Fibroblast of lung (primary cell): ENCODE data around the gene RDH14. TPM values are rescaled to one million over a fixed set of nuclear protein-coding genes. Genes with fewer than 3 reads are reported as not detected.

ENCODE experiments used
- DNase-seq, 2 donors: peaks; one replicate each; pipeline versions ENCODE4 v3.0.0 to v3.0.0-alpha.2; 2010; ENCODE audit warnings: low read depth in 2 of 2
- H2AFZ ChIP-seq: 2 replicates; pipeline ENCODE4 v1.5.1; 2012; ENCODE audit warnings: low read length, control low read depth, inconsistent platforms
- H3K27ac ChIP-seq: 2 replicates; pipeline ENCODE4 v1.5.1; 2011; ENCODE audit warnings: low read length, control low read depth; ENCODE audit not compliant: insufficient read depth
- H3K27me3 ChIP-seq: 2 replicates; pipeline ENCODE4 v1.5.1; 2011; ENCODE audit warnings: mild to moderate bottlenecking, low read length; ENCODE audit not compliant: control insufficient read depth, insufficient read depth
- H3K36me3 ChIP-seq: 2 replicates; pipeline ENCODE4 v1.5.1; 2011; ENCODE audit warnings: low read length; ENCODE audit not compliant: control insufficient read depth, insufficient read depth
- H3K4me1 ChIP-seq: 2 replicates; pipeline ENCODE4 v1.5.1; 2011; ENCODE audit warnings: low read length; ENCODE audit not compliant: control insufficient read depth, insufficient read depth; ENCODE audit errors: extremely low read depth
- H3K4me2 ChIP-seq: 2 replicates; pipeline ENCODE4 v1.5.1; 2011; ENCODE audit warnings: low read length, control low read depth; ENCODE audit not compliant: insufficient read depth; ENCODE audit errors: extremely low read depth
- H3K4me3 ChIP-seq, 4 experiments: fragments of 200-600 bp in 1 of 4; sonication (generic) in 1 of 4; replicated peaks in 1 of 4; 2 replicates each; pipeline ENCODE4 v1.5.1; 2011 to 2016; ENCODE audit warnings: low read length in 4 of 4, low read depth in 3 of 4, mild to moderate bottlenecking in 3 of 4, control low read depth in 2 of 4, inconsistent platforms in 1 of 4, mixed read lengths in 1 of 4; ENCODE audit not compliant: insufficient read depth in 1 of 4; ENCODE audit errors: control extremely low read depth in 1 of 4
- H3K79me2 ChIP-seq: 2 replicates; pipeline ENCODE4 v1.5.1; 2012; ENCODE audit warnings: mild to moderate bottlenecking, low read length, inconsistent platforms; ENCODE audit not compliant: control insufficient read depth, insufficient read depth
- H3K9ac ChIP-seq: 2 replicates; pipeline ENCODE4 v1.5.1; 2011; ENCODE audit warnings: mild to moderate bottlenecking, low read length, control low read depth; ENCODE audit not compliant: insufficient read depth
- H3K9me3 ChIP-seq: 2 replicates; pipeline ENCODE4 v1.5.1; 2012; ENCODE audit warnings: low read depth, low read length; ENCODE audit not compliant: control insufficient read depth, insufficient read depth
- H4K20me1 ChIP-seq: 2 replicates; pipeline ENCODE4 v1.5.1; 2011; ENCODE audit warnings: low read length; ENCODE audit not compliant: control insufficient read depth, insufficient read depth; ENCODE audit errors: extremely low read depth
- CTCF ChIP-seq, 2 donors: IDR thresholded peaks in 1 of 2; conservative IDR thresholded peaks in 1 of 2; 1 replicate in 1 of 2; 2 replicates in 1 of 2; pipeline ENCODE4 v1.5.1; 2011 to 2012; ENCODE audit warnings: low read length in 2 of 2, control low read depth in 1 of 2, inconsistent platforms in 1 of 2, low read depth in 1 of 2, mild to moderate bottlenecking in 1 of 2
- EZH2 ChIP-seq: IDR thresholded peaks from 2 replicates; pipeline ENCODE4 v1.5.1; 2012; ENCODE audit warnings: low read length, control low read depth, mild to moderate bottlenecking; ENCODE audit errors: missing control alignments
- polyA plus RNA-seq, 2 donors: library from polyadenylated mRNA; depleted of rRNA in 1 of 2; stranded (reverse) in 1 of 2; unstranded in 1 of 2; fragments of >200 nt; gene quantifications; 2 replicates each; pipeline ENCODE4 v1.2.1, GENCODE V29; 2011 to 2012; ENCODE audit warnings: missing spikeins in 1 of 2
- total RNA-seq: library from RNA; depleted of rRNA; stranded (reverse); fragments of >200 nt; gene quantifications from 2 replicates; pipeline ENCODE4 v1.2.1, GENCODE V29; 2014

Gene RDH14
- total and polyA plus RNA-seq, 2 donors (not counting 1 experiment from before 2014, with no cell fraction given), result 26.6 to 28.6 TPM

GRCh38 chr2:18604531-18604885, 44.1 kb upstream of the RDH14 start:
- Histone ChIP-seq H2AFZ (no peak overlapping the region), H3K4me3 (no peak overlapping the region), H3K36me3 (no peaks in the 10 kb centered on the region), H3K27ac (no peak overlapping the region), H4K20me1 (no peaks in the 10 kb centered on the region), H3K9me3 (no peaks in the 10 kb centered on the region), H3K79me2 (no peaks in the 10 kb centered on the region), H3K4me2 (no peak overlapping the region), H3K4me1 (peaks cover 7% of the 10 kb centered on the region), H3K9ac (no peak overlapping the region), H3K27me3 (no peaks in the 10 kb centered on the region)
- no peak for DNase-seq
- no peak for TF ChIP-seq CTCF (conservative IDR thresholded peaks at IDR 0.05 in 1 of 2, IDR thresholded peaks at IDR 0.05 in 1 of 2; ENCODE audit: low read depth in 1 of 2, low read length in 2 of 2)
- no peak for TF ChIP-seq EZH2

DNA sequence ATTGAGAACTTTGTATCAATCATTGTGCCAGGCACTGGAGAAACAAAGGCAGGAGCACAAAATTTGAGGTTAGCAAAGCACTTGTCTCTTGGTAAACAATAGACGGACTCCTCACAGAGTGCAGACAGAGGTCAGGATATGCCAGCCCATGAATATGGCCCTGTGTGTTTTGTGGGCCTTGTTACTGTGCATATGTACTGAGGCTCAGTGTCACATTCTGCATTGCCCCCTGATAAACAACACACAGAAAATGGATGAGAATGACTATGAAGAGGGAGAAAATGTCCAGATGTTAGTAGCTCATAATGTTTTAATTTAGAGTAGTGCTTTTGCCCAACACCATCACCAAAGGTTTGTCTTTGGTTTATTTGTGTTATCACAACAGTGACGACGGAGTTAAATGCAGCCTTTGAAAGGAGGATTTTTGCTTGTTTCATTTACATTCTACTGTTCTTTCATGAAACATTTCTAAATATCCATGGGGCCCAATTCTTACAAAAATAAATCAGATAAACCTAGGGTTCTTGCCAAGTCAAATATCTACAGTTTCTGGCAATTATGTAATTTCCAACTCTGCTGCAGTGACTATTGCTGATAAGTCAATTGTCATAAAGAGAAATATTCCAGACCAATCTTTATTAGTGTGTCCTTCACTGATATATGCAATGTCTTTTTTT, 43.5 kb upstream of the RDH14 start:
- no peak overlapping the region for H3K9ac ChIP-seq
- no peak overlapping the region for H2AFZ ChIP-seq
- H3K79me2 ChIP-seq, result no peaks in the 10 kb centered on the region
- H4K20me1 ChIP-seq, result no peaks in the 10 kb centered on the region
- H3K4me3 ChIP-seq, result no peak overlapping the region
- H3K4me1 ChIP-seq, result peaks cover 11% of the 10 kb centered on the region
- no peak overlapping the region for H3K4me2 ChIP-seq
- H3K27ac ChIP-seq, result no peak overlapping the region
- no peaks in the 10 kb centered on the region for H3K9me3 ChIP-seq
- DNase-seq, result peak in 1 of 2 donors; percentile 43
- TF ChIP-seq CTCF (conservative IDR thresholded peaks at IDR 0.05 in 1 of 2, IDR thresholded peaks at IDR 0.05 in 1 of 2; ENCODE audit: low read depth in 1 of 2, low read length in 2 of 2), result no peak
- TF ChIP-seq EZH2, result no peak
- no peaks in the 10 kb centered on the region for H3K36me3 ChIP-seq
- no peaks in the 10 kb centered on the region for H3K27me3 ChIP-seq

DNA sequence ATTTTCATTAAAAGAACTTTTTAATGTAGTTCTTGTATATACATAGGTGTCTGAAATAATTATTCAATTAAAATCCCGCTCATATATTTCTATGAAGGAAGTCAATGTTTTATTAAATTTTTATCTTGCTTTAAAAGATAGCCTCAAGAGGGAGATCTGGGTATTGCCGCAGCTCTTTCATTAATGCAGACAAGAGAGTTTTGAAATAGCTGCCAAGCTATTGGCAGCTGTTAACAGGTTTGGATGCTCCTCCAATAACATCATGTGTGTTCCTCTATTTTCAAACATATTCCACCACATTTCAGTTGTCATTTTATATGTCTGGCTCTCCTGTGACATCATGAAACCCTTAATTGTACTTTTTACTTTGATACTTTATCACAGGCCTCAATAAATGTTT, 41.8 kb upstream of the RDH14 start:
- Histone ChIP-seq H3K4me1 (peaks cover 14% of the 10 kb centered on the region), H3K4me3 (no peak overlapping the region), H2AFZ (no peak overlapping the region), H4K20me1 (no peaks in the 10 kb centered on the region), H3K9me3 (no peaks in the 10 kb centered on the region), H3K79me2 (no peaks in the 10 kb centered on the region), H3K4me2 (no peak overlapping the region), H3K9ac (no peak overlapping the region), H3K27ac (no peak overlapping the region), H3K27me3 (no peaks in the 10 kb centered on the region), H3K36me3 (no peaks in the 10 kb centered on the region)
- TF ChIP-seq EZH2 (no peak), CTCF (conservative IDR thresholded peaks at IDR 0.05 in 1 of 2, IDR thresholded peaks at IDR 0.05 in 1 of 2; ENCODE audit: low read depth in 1 of 2, low read length in 2 of 2) (no peak)
- no peak for DNase-seq
